ENCODE data around the gene MEOX2.

MEOX2 gene

GRCh38 chr7:15680446-15680845 is 6.0 kb downstream of the MEOX2 start:
- no peak for DNase-seq

- DNase-seq = no peak
These were observed 7.2 kb downstream of the MEOX2 start for GRCh38 chr7:15679306-15679705.

GRCh38 chr7:15678653-15679052 is 7.8 kb downstream of the MEOX2 start:
- DNase-seq = no peak

- no peak for DNase-seq
These were observed 11.1 kb downstream of the MEOX2 start for GRCh38 chr7:15675379-15675778.

GRCh38 chr7:15674586-15674985 is 11.9 kb downstream of the MEOX2 start:
- no peak for DNase-seq

- no peak for DNase-seq
These were observed 16.9 kb downstream of the MEOX2 start for GRCh38 chr7:15669443-15670090.

- DNase-seq = no peak
These were observed 18.5 kb downstream of the MEOX2 start for GRCh38 chr7:15667991-15668390.

GRCh38 chr7:15662451-15662850 is 24.0 kb downstream of the MEOX2 start:
- no peak for DNase-seq

GRCh38 chr7:15658247-15658646 is 28.2 kb downstream of the MEOX2 start:
- DNase-seq = no peak

GRCh38 chr7:15652776-15653290 is 33.6 kb downstream of the MEOX2 start:
- peak; percentile 3 for DNase-seq

GRCh38 chr7:15651693-15652092 is 34.8 kb downstream of the MEOX2 start:
- no peak for DNase-seq

GRCh38 chr7:15650787-15651186 is 35.7 kb downstream of the MEOX2 start:
- DNase-seq = no peak

- no peak for DNase-seq
These were observed 38.0 kb downstream of the MEOX2 start for GRCh38 chr7:15648461-15648961.

GRCh38 chr7:15647309-15647708 is 39.2 kb downstream of the MEOX2 start:
- DNase-seq = no peak

GRCh38 chr7:15643000-15643705 is 43.3 kb downstream of the MEOX2 start:
- DNase-seq = no peak

GRCh38 chr7:15628876-15629275 is 57.6 kb downstream of the MEOX2 start:
- no peak for DNase-seq

- DNase-seq = no peak
These were observed 60.4 kb downstream of the MEOX2 start for GRCh38 chr7:15626041-15626440.

- no peak for DNase-seq
These were observed 61.0 kb downstream of the MEOX2 start for GRCh38 chr7:15625466-15625865.

- DNase-seq = no peak
These were observed 65.0 kb downstream of the MEOX2 start for GRCh38 chr7:15621468-15621867.

- DNase-seq = no peak
These were observed 65.8 kb downstream of the MEOX2 start for GRCh38 chr7:15620491-15621185.

- DNase-seq = no peak
These were observed 68.2 kb downstream of the MEOX2 start for GRCh38 chr7:15618275-15618674.

- no peak for DNase-seq
These were observed 74.3 kb downstream of the MEOX2 start for GRCh38 chr7:15612205-15612604.

- DNase-seq = no peak
These were observed 76.0 kb downstream of the MEOX2 start for GRCh38 chr7:15610503-15610902.

- DNase-seq = no peak
These were observed 77.2 kb downstream of the MEOX2 start for GRCh38 chr7:15609287-15609686.

All from NCI-H510A treated with DMSO at 0.1 percent for 48 hours (cell line).